ENCODE measurements around the gene APOBEC3H. TPM values are rescaled to one million over a fixed set of nuclear protein-coding genes. Genes with fewer than 3 reads are reported as not detected.

APOBEC3H gene
- total RNA-seq, 1 donor from 2014 or later, result 0.84 TPM

GRCh38 chr22:39083212-39084165 lies 13.6 kb upstream of the APOBEC3H start:
- no peaks in the 10 kb centered on the region for H3K9me3 ChIP-seq
- H3K27ac ChIP-seq, result no peak overlapping the region
- no peaks in the 10 kb centered on the region for H3K27me3 ChIP-seq
- H3K4me1 ChIP-seq, result peaks cover under 1% of the 10 kb centered on the region
- no peak for TF ChIP-seq CTCF (IDR thresholded peaks at IDR 0.05)
- no peaks in the 10 kb centered on the region for H3K36me3 ChIP-seq
- intact Hi-C loops (cut with DNase I), result no loop called here
- no peak overlapping the region for H3K4me3 ChIP-seq
- ATAC-seq, result no peak
- no peak for DNase-seq

- H3K27me3 ChIP-seq, result no peaks in the 10 kb centered on the region
- H3K9me3 ChIP-seq, result no peaks in the 10 kb centered on the region
- H3K27ac ChIP-seq, result no peak overlapping the region
- intact Hi-C loops (cut with DNase I), result no loop called here
- H3K4me3 ChIP-seq, result no peak overlapping the region
- H3K4me1 ChIP-seq, result no peaks in the 10 kb centered on the region
- no peak for TF ChIP-seq CTCF (IDR thresholded peaks at IDR 0.05)
- no peaks in the 10 kb centered on the region for H3K36me3 ChIP-seq
- ATAC-seq (no peak), DNase-seq (no peak)
Observed at GRCh38 chr22:39084666-39085065, 12.4 kb upstream of the APOBEC3H start.

- Histone ChIP-seq H3K4me1 (no peaks in the 10 kb centered on the region), H3K4me3 (no peak overlapping the region), H3K27me3 (no peaks in the 10 kb centered on the region), H3K27ac (no peak overlapping the region), H3K9me3 (no peaks in the 10 kb centered on the region), H3K36me3 (no peaks in the 10 kb centered on the region)
- DNase-seq (no peak), ATAC-seq (no peak)
- TF ChIP-seq CTCF (IDR thresholded peaks at IDR 0.05), result no peak
- intact Hi-C loops (cut with DNase I), result no loop called here
Observed at GRCh38 chr22:39087098-39087497, 9.9 kb upstream of the APOBEC3H start.

- no peaks in the 10 kb centered on the region for H3K27me3 ChIP-seq
- intact Hi-C loops (cut with DNase I), result no loop called here
- H3K9me3 ChIP-seq, result no peaks in the 10 kb centered on the region
- no peaks in the 10 kb centered on the region for H3K36me3 ChIP-seq
- no peak for TF ChIP-seq CTCF (IDR thresholded peaks at IDR 0.05)
- no peak overlapping the region for H3K4me3 ChIP-seq
- H3K4me1 ChIP-seq, result no peaks in the 10 kb centered on the region
- H3K27ac ChIP-seq, result no peak overlapping the region
- DNase-seq (no peak), ATAC-seq (peak; percentile 4)
Observed at GRCh38 chr22:39087881-39088684, 9.0 kb upstream of the APOBEC3H start.

- Histone ChIP-seq H3K4me1 (no peaks in the 10 kb centered on the region), H3K4me3 (no peak overlapping the region), H3K36me3 (no peaks in the 10 kb centered on the region), H3K9me3 (no peaks in the 10 kb centered on the region), H3K27me3 (no peaks in the 10 kb centered on the region), H3K27ac (no peak overlapping the region)
- ATAC-seq, result no peak
- DNase-seq, result no peak
- intact Hi-C loops (cut with DNase I), result no loop called here
- TF ChIP-seq CTCF (IDR thresholded peaks at IDR 0.05), result no peak
Observed at GRCh38 chr22:39088685-39089032, 8.4 kb upstream of the APOBEC3H start.
